ENCODE data around the gene CSRP2.

Gene CSRP2

DNA sequence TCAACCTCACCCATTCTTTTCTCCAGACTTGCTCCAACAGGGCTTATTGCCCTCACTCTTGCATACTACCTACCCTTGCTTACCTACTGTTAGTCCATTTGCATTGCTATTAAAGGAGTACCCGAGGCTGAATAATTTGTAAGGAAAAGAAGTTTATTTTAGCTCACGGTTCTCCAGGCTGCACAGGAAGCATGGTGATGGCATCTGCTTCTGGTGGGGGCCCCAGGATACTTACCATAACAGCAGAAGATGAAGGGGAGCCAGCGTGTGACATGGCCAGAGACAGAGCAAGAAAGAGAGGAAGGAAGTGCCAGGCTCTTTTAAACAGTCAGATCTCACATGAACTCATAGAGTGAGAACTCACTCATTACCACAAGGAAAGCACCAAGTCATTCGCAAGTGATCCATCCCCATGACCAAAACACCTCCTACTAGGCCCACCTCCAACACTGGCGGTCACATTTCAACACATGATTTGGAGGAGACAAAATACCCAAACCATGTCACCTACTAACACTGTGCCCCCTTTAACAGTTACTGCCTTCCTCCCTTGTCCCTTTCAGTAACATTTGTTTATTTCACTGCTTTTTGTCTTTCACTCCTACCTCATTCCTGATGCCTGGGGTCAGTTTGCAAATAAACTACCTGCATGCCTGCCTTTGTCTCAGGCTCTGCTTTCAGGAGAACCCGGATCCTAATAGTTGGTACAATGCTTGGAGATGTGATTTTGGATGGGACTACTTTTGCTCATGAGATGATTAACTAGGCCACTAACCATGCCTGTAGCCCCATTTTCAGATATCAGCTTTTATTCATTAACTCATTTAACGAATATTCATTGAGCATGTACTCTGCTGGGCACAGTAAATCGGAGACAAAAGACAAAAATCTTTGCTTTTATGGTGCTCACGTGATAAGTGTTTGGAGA is 41.6 kb upstream of the CSRP2 start:
- no peaks in the 10 kb centered on the region for H3K79me2 ChIP-seq (ENCODE audit: insufficient read depth, low read length)

GRCh38 chr12:76919383-76920171 is 40.8 kb upstream of the CSRP2 start:
- Histone ChIP-seq H2AFZ (ENCODE audit: low read depth, low read length, severe bottlenecking) (no peak overlapping the region), H3K27ac (ENCODE audit: low read depth, low read length) (no peak overlapping the region), H3K4me2 (ENCODE audit: low read depth, low read length, poor library complexity, severe bottlenecking) (no peak overlapping the region), H4K20me1 (ENCODE audit: low read depth, low read length) (no peaks in the 10 kb centered on the region), H3K36me3 (ENCODE audit: low read length) (no peaks in the 10 kb centered on the region), H3K27me3 (ENCODE audit: low read length) (no peaks in the 10 kb centered on the region), H3K79me2 (ENCODE audit: insufficient read depth, low read length) (no peaks in the 10 kb centered on the region), H3K9ac (ENCODE audit: low read length) (no peak overlapping the region), H3K9me3 (ENCODE audit: insufficient read depth, low read length) (no peaks in the 10 kb centered on the region), H3F3A (ENCODE audit: insufficient read depth) (no peaks in the 10 kb centered on the region), H3K4me3 (ENCODE audit: insufficient read depth, low read length, poor library complexity, severe bottlenecking) (no peak overlapping the region), H3K9me2 (replicated peaks; ENCODE audit: insufficient read depth, low read length) (no peaks in the 10 kb centered on the region)
- TF ChIP-seq EZH2phosphoT487 (conservative IDR thresholded peaks at IDR 0.05; ENCODE audit: low read length) (no peak), CTCF (IDR thresholded peaks at IDR 0.05; ENCODE audit: insufficient read depth, low read length, poor library complexity, severe bottlenecking) (no peak)

More for the DNA sequence above, 41.6 kb upstream of the CSRP2 start:
- H3K9me3 ChIP-seq (ENCODE audit: insufficient read depth, low read length): no peaks in the 10 kb centered on the region
- no peak overlapping the region for H3K27ac ChIP-seq (ENCODE audit: low read depth, low read length)
- H3K27me3 ChIP-seq (ENCODE audit: low read length): no peaks in the 10 kb centered on the region
- H3F3A ChIP-seq (ENCODE audit: insufficient read depth): no peaks in the 10 kb centered on the region
- TF ChIP-seq EZH2phosphoT487 (conservative IDR thresholded peaks at IDR 0.05; ENCODE audit: low read length) (no peak), CTCF (IDR thresholded peaks at IDR 0.05; ENCODE audit: insufficient read depth, low read length, poor library complexity, severe bottlenecking) (no peak)
- H2AFZ ChIP-seq (ENCODE audit: low read depth, low read length, severe bottlenecking): no peak overlapping the region
- H3K36me3 ChIP-seq (ENCODE audit: low read length): no peaks in the 10 kb centered on the region
- no peaks in the 10 kb centered on the region for H3K9me2 ChIP-seq (replicated peaks; ENCODE audit: insufficient read depth, low read length)
- no peaks in the 10 kb centered on the region for H4K20me1 ChIP-seq (ENCODE audit: low read depth, low read length)
- no peak overlapping the region for H3K9ac ChIP-seq (ENCODE audit: low read length)
- H3K4me3 ChIP-seq (ENCODE audit: insufficient read depth, low read length, poor library complexity, severe bottlenecking): no peak overlapping the region
- no peak overlapping the region for H3K4me2 ChIP-seq (ENCODE audit: low read depth, low read length, poor library complexity, severe bottlenecking)

DNA sequence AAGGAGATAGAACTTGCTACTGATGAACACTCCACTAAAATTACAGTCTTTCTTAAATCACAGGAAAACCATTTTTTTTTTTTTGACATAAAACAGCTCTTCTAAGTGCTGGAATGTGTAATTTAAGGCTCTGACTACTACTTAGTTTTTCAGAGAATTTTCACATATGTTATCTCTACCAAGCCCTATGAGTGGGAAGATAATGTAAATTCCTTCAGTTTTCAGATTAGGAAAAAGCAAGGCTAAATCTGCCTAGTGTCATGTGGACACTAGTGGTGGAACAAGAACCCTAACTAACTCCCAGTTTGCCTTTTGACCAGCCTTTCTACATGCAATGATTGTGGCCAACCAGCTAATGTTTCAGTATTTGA is 37.3 kb upstream of the CSRP2 start:
- Histone ChIP-seq H3K27ac (ENCODE audit: low read depth, low read length) (no peak overlapping the region), H3K4me3 (ENCODE audit: insufficient read depth, low read length, poor library complexity, severe bottlenecking) (no peak overlapping the region), H3K4me2 (ENCODE audit: low read depth, low read length, poor library complexity, severe bottlenecking) (no peak overlapping the region), H3K79me2 (ENCODE audit: insufficient read depth, low read length) (no peaks in the 10 kb centered on the region), H3K9me3 (ENCODE audit: insufficient read depth, low read length) (no peaks in the 10 kb centered on the region), H3K36me3 (ENCODE audit: low read length) (no peaks in the 10 kb centered on the region), H4K20me1 (ENCODE audit: low read depth, low read length) (no peaks in the 10 kb centered on the region), H3F3A (ENCODE audit: insufficient read depth) (no peaks in the 10 kb centered on the region), H2AFZ (ENCODE audit: low read depth, low read length, severe bottlenecking) (no peak overlapping the region), H3K27me3 (ENCODE audit: low read length) (no peaks in the 10 kb centered on the region), H3K9ac (ENCODE audit: low read length) (no peak overlapping the region), H3K9me2 (replicated peaks; ENCODE audit: insufficient read depth, low read length) (no peaks in the 10 kb centered on the region)
- TF ChIP-seq EZH2phosphoT487 (conservative IDR thresholded peaks at IDR 0.05; ENCODE audit: low read length): no peak
- TF ChIP-seq CTCF (IDR thresholded peaks at IDR 0.05; ENCODE audit: insufficient read depth, low read length, poor library complexity, severe bottlenecking): no peak
